Stimulated activated memory B cell treated with anti-CD40 and anti-IgM and Interleukin-4, amounts not matched to agents 10 μg/mL and 1 μg/mL and 100 μg/mL, for 72 hours (primary cell): ENCODE data around the gene NBEA.
"Not testable (repeated sequence)": the region's sequence is repeated elsewhere in the genome, so short reads cannot be mapped to it uniquely, and the experiment has no call there.

Experiments used
- ATAC-seq: fragments of 150-1000 bp; cut with Tn5 transposase; 2 replicates; pipeline ENCODE4 v1.10.0; 2021
- H3K27ac Mint-ChIP-seq: one replicate; pipeline ENCODE4 v1.8.0; 2022; ENCODE audit warnings: mild to moderate bottlenecking, mixed read lengths
- H3K27me3 Mint-ChIP-seq: one replicate; pipeline ENCODE4 v1.8.0; 2022; ENCODE audit warnings: mixed read lengths
- H3K36me3 Mint-ChIP-seq: one replicate; pipeline ENCODE4 v1.8.0; 2022; ENCODE audit warnings: mixed read lengths
- H3K4me1 Mint-ChIP-seq: one replicate; pipeline ENCODE4 v1.8.0; 2022; ENCODE audit warnings: mixed read lengths
- H3K4me3 Mint-ChIP-seq: one replicate; pipeline ENCODE4 v1.8.0; 2022; ENCODE audit warnings: mild to moderate bottlenecking, moderate library complexity, mixed read lengths
- H3K9me3 Mint-ChIP-seq: one replicate; pipeline ENCODE4 v1.8.0; 2022; ENCODE audit warnings: mixed read lengths

Gene NBEA

DNA sequence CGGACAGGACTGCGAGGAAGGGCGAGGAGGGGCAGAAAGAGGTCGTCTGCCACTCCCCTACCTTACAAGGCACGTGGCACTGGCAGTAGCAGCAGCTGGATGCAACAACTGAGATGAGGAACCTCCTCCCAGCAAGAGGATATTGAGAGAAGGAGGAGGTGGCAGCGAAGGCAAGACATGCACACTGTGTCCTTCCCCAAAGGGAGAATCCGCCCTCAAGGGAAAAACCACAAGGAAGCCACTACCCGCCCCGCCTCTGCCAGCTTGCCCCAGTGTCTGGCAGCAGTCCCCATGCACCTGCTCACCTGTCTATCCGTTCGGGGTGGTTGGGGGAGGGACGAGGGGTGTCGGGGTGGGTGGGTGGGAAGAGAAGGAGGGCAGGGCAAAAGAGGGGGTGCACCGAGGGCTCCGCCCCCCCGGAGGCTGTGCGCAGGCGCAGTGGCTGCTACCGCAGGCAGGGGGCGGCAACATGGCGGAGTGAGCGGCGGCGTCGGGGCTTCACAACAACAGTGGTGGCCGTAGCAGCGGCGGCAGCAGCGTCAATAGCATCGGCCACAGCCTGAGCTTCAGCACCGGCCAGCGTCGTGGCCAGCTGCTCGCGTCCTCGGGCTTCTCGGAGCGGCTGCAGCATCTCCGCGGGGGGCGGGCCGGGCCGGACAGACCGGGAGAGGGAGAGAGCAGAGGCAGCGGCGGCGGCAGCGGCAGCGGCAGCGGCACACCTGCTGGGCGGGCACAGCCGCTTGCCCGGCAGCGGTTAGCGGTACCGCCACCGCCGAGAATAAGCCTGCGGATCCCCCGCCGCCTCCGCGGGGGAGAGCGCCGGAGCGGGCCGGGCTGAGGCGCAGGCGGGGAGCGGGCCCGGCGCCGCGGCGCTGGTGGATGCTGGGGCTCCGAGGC, at the start of gene NBEA:
NBEA (plus strand) TSS at position 436 of the 897 bp plus-strand sequence. CDS start 551 bp downstream, outside the sequence.
- Mint-ChIP-seq H3K27me3 (peaks cover 20% of the 10 kb centered on the region), H3K27ac (peak within 1 kb of the TSS; percentile 77), H3K9me3 (no peaks in the 10 kb centered on the region), H3K4me3 (peak within 1 kb of the TSS; percentile 97), H3K4me1 (peaks cover 14% of the 10 kb centered on the region), H3K36me3 (no peaks in the 10 kb centered on the region)
- peak; percentile 85 for ATAC-seq

DNA sequence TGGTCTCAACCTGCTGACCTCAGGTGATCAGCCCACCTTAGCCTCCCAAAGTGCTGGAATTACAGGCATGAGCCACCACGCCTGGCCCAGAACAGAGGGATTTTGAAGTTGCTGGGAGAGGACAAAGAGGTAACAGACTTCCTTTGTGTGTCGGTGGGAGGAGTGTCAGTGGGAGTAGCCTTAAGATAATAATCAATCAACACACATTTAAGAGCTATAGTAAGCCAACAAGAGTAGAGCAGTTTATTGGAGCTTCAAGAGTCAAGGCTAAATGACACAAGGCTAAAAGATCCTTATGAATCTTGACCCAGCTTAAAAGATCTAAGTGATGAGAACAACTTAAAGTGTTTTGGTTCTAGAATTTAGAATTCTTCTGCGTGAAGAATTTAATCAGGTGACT, 47.3 kb upstream of the NBEA start:
- no peak overlapping the region for H3K27ac Mint-ChIP-seq
- no peak overlapping the region for H3K4me3 Mint-ChIP-seq
- H3K36me3 Mint-ChIP-seq = no peaks in the 10 kb centered on the region
- H3K9me3 Mint-ChIP-seq = no peaks in the 10 kb centered on the region
- ATAC-seq = no peak
- H3K27me3 Mint-ChIP-seq = peaks cover 9% of the 10 kb centered on the region
- no peaks in the 10 kb centered on the region for H3K4me1 Mint-ChIP-seq

DNA sequence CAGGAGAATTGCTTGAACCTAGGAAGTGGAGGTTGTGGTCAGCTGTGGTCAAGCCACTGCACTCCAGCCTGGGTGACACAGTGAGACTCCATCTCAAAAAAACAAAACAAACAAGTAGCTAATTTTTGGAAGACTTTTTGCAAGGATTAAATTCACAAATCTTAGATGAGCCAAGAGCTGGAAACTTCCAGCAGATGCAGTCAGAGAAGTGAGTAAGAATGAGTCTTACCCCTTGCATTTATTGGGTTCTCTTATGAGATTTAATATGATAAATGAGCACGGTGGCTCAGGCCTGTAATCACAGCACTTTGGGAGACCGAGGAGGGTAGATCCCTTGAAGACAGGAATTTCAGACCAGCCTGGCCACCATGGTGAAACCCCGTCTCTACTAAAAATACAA, 44.9 kb upstream of the NBEA start:
- no peak overlapping the region for H3K27ac Mint-ChIP-seq
- no peaks in the 10 kb centered on the region for H3K36me3 Mint-ChIP-seq
- H3K27me3 Mint-ChIP-seq = peaks cover 20% of the 10 kb centered on the region
- no peaks in the 10 kb centered on the region for H3K9me3 Mint-ChIP-seq
- H3K4me1 Mint-ChIP-seq = no peaks in the 10 kb centered on the region
- no peak for ATAC-seq
- no peak overlapping the region for H3K4me3 Mint-ChIP-seq

DNA sequence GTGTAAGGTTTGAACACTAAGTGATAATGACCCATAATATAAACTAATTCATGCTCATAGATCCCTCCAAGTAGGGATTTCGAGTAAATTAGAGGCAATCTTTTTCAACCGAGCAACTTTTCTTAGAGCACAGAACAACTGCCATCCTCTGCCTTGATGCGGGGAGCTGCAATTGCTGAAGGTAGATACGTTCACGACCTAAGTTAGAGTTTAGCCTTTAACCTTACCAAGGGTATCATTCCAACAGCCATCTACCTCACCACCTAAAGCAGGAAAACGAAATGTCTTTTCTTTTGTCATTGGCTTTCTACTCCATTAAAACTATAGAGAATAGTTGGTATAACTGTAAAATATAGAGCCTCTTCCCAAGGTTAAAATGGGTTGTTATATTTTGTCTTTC, 42.2 kb upstream of the NBEA start:
- H3K27ac Mint-ChIP-seq = no peak overlapping the region
- no peak overlapping the region for H3K4me3 Mint-ChIP-seq
- no peaks in the 10 kb centered on the region for H3K36me3 Mint-ChIP-seq
- H3K27me3 Mint-ChIP-seq = peaks cover 20% of the 10 kb centered on the region
- ATAC-seq = no peak
- H3K9me3 Mint-ChIP-seq = no peaks in the 10 kb centered on the region
- H3K4me1 Mint-ChIP-seq = no peaks in the 10 kb centered on the region

DNA sequence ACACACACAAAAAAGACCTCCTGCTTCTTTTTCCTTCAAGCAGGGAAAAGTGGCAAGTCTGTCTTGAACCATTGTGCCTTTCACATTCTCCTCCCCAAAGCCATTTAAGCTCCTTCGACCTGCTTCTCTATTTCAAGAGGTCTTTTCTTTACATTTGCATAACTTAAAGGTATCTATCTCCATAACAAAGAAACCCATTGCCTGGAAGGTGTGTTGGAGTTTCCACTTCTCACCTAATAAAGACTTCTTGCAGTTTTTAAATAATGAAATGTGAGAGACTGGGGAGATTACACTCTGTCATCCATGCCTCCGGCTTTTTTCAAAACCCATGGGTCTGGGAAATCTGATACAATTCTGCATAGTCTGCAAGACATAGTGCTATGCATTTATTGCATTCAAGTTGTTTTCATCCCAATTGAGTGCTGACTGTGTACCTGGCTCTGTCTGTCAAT, 41.8 kb upstream of the NBEA start:
- peaks cover 20% of the 10 kb centered on the region for H3K27me3 Mint-ChIP-seq
- H3K9me3 Mint-ChIP-seq = no peaks in the 10 kb centered on the region
- H3K27ac Mint-ChIP-seq = no peak overlapping the region
- ATAC-seq = no peak
- H3K4me3 Mint-ChIP-seq = no peak overlapping the region
- no peaks in the 10 kb centered on the region for H3K4me1 Mint-ChIP-seq
- no peaks in the 10 kb centered on the region for H3K36me3 Mint-ChIP-seq

GRCh38 chr13:34901572-34901971, 40.5 kb upstream of the NBEA start:
- Mint-ChIP-seq H3K4me1 (no peaks in the 10 kb centered on the region), H3K9me3 (no peaks in the 10 kb centered on the region), H3K27me3 (peaks cover 20% of the 10 kb centered on the region), H3K4me3 (no peak overlapping the region), H3K36me3 (no peaks in the 10 kb centered on the region), H3K27ac (no peak overlapping the region)
- no peak for ATAC-seq

- ATAC-seq = no peak
- Mint-ChIP-seq H3K9me3 (no peaks in the 10 kb centered on the region), H3K27ac (no peak overlapping the region), H3K36me3 (no peaks in the 10 kb centered on the region), H3K4me3 (no peak overlapping the region), H3K4me1 (no peaks in the 10 kb centered on the region), H3K27me3 (peaks cover 54% of the 10 kb centered on the region)
Measured at GRCh38 chr13:34911159-34911558, 30.9 kb upstream of the NBEA start.

DNA sequence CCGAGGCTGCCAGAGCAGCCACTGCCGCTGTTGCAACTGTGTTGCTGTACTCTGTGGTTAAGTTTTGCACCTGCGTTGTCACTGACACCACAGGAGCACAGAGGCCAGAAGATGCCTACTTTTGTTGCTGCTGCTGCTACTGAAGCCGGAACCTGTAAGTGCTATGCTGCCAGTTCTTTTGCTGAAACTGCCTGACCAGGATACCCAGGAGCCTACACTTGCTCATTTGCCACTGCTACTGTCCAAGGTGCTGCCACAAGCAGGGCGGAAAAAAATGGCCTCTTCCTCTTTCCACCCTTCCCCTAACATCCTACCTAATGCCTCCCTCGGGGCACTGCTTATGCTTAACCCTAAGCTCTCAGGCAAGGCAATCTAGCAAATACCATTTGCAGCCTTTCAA, 29.0 kb upstream of the NBEA start:
- peak; percentile 51 for ATAC-seq
- Mint-ChIP-seq H3K4me1 (no peaks in the 10 kb centered on the region), H3K36me3 (no peaks in the 10 kb centered on the region), H3K4me3 (no peak overlapping the region), H3K9me3 (no peaks in the 10 kb centered on the region), H3K27me3 (peaks cover 45% of the 10 kb centered on the region), H3K27ac (no peak overlapping the region)

DNA sequence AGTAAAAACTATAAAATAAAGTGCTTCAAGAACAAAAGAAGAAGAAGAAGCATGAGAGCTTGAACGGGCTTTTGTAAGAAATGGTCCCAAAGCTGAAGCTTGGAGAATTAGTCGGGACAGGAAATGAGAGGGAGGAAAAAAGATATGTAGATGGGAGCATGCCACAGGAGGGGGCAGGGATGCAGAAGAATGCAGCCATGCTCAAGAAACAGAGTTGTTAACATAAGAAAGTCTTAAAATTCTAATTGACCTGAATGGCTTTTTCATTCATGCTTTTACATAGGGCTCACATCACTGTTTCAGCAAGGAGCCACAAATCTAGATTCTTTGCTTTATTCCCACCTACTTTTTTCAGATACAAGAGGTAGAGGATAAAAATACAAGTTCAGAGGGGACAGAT, 27.7 kb upstream of the NBEA start:
- Mint-ChIP-seq H3K4me3 (no peak overlapping the region), H3K27me3 (peaks cover 32% of the 10 kb centered on the region), H3K4me1 (no peaks in the 10 kb centered on the region), H3K27ac (no peak overlapping the region), H3K9me3 (no peaks in the 10 kb centered on the region), H3K36me3 (no peaks in the 10 kb centered on the region)
- ATAC-seq = no peak

DNA sequence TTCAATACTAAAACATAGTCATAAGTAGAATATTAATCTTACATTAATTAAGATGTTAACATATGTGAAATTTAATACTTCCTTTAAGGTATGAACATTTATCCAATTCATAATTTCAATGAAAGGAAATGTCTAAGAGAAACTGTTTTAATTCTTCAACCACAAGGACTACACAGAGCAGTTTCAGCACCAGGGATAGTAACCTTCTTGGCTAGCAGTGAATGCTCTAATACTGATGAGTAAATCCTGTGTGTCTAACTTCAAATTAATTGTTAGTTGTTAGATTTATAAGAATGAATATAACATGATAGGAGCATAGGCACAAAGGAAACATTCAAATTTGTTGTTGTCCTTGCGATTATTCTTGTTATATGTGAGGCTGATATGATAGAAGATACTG, 15.6 kb upstream of the NBEA start:
- ATAC-seq = no peak
- Mint-ChIP-seq H3K36me3 (no peaks in the 10 kb centered on the region), H3K27me3 (peaks cover 20% of the 10 kb centered on the region), H3K27ac (no peak overlapping the region), H3K4me1 (no peaks in the 10 kb centered on the region), H3K4me3 (no peak overlapping the region), H3K9me3 (no peaks in the 10 kb centered on the region)

GRCh38 chr13:34928676-34929075, 13.4 kb upstream of the NBEA start:
- H3K27ac Mint-ChIP-seq, H3K36me3 Mint-ChIP-seq, H3K4me1 Mint-ChIP-seq, H3K4me3 Mint-ChIP-seq, H3K9me3 Mint-ChIP-seq, ATAC-seq: not testable (repeated sequence)
- peaks cover 30% of the 10 kb centered on the region for H3K27me3 Mint-ChIP-seq

GRCh38 chr13:34931572-34931971, 10.5 kb upstream of the NBEA start:
- H3K27ac Mint-ChIP-seq = no peak overlapping the region
- H3K9me3 Mint-ChIP-seq = no peaks in the 10 kb centered on the region
- H3K36me3 Mint-ChIP-seq = no peaks in the 10 kb centered on the region
- no peak for ATAC-seq
- peaks cover 36% of the 10 kb centered on the region for H3K27me3 Mint-ChIP-seq
- no peaks in the 10 kb centered on the region for H3K4me1 Mint-ChIP-seq
- H3K4me3 Mint-ChIP-seq = no peak overlapping the region

DNA sequence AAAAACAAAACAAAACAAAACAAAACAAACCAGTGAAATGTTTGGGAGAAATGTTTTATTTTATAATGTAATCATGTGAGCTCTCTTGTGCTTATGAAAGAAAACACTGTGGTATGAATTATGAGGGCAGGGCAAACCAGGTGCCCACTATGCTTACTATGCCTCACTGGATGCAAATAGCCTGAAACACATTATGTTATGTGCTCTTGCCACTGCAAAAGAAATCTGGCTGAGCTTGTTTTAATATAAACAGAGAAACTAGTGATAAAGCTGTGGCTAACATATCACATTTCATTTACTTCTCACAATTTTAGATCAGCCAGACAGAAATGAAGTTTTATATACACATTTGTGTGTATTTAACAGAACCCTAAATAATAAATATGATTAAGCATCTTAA, 8.7 kb upstream of the NBEA start:
- H3K36me3 Mint-ChIP-seq = no peaks in the 10 kb centered on the region
- H3K4me3 Mint-ChIP-seq = no peak overlapping the region
- H3K9me3 Mint-ChIP-seq = no peaks in the 10 kb centered on the region
- ATAC-seq = no peak
- H3K27me3 Mint-ChIP-seq = peaks cover 41% of the 10 kb centered on the region
- no peaks in the 10 kb centered on the region for H3K4me1 Mint-ChIP-seq
- H3K27ac Mint-ChIP-seq = no peak overlapping the region

GRCh38 chr13:34933786-34934185, 8.3 kb upstream of the NBEA start:
- Mint-ChIP-seq H3K4me3 (no peak overlapping the region), H3K4me1 (no peaks in the 10 kb centered on the region), H3K9me3 (no peaks in the 10 kb centered on the region), H3K27ac (no peak overlapping the region), H3K36me3 (no peaks in the 10 kb centered on the region), H3K27me3 (peaks cover 45% of the 10 kb centered on the region)
- ATAC-seq = no peak

GRCh38 chr13:34935841-34936240, 6.2 kb upstream of the NBEA start:
- Mint-ChIP-seq H3K27ac (no peak overlapping the region), H3K4me3 (no peak overlapping the region), H3K27me3 (peaks cover 48% of the 10 kb centered on the region), H3K4me1 (no peaks in the 10 kb centered on the region), H3K9me3 (no peaks in the 10 kb centered on the region), H3K36me3 (no peaks in the 10 kb centered on the region)
- no peak for ATAC-seq

GRCh38 chr13:34939771-34940170, 2.3 kb upstream of the NBEA start:
- peaks cover 41% of the 10 kb centered on the region for H3K27me3 Mint-ChIP-seq

More at GRCh38 chr13:34939771-34940170, 2.3 kb upstream of the NBEA start:
- no peak for ATAC-seq
- H3K4me1 Mint-ChIP-seq = peaks cover 14% of the 10 kb centered on the region
- H3K27ac Mint-ChIP-seq = no peak overlapping the region
- H3K36me3 Mint-ChIP-seq = no peaks in the 10 kb centered on the region
- H3K4me3 Mint-ChIP-seq = no peak overlapping the region
- H3K9me3 Mint-ChIP-seq = no peaks in the 10 kb centered on the region
